Measurements from ENCODE around the gene POLDIP2. TPM values are rescaled to one million over a fixed set of nuclear protein-coding genes. Genes with fewer than 3 reads are reported as not detected.

Gene POLDIP2
- total RNA-seq, 1 donor, result 82.9 TPM

DNA sequence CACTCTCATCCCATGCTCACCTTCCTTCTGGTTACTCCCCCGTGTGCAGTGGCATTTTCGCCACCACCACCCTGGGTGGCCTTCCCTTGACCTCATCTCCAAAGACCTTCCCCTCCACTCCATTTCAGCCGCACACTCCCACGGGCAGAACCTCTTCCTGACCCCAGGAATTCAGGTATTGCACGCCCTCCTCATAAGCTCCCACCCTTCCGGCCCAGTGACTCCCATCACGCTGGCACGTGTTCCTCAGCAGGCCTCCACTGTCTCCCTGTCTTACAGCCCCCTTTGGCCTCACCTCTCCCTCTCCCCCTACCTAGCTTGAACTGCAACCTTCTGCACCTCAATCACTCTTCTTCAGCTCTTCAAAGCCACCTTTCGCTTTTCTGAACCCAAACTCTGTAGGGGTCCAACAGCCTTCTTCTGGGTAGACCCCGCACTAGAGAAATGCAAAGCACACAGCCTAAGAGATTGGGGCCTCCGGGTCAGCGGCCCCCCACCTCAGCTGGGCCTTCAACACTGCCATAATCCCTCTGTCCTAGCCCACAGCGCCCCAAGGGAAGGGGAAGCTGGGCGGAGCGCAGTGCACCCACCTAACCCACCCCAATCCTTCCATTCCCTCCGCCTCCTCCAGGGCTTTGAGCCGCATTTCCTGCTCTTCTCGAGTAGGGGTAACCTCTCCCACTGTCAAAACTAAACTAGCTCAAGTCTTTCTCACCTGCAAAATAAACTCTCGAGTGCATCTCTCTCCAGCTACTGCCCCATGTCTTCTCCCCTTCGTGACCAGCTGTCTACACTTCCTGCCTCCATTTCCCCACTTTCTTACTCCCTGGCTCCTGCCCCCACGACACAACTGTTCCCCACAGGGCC, 40.0 kb downstream of the POLDIP2 start:
- no peak for TF ChIP-seq CTCF (IDR thresholded peaks at IDR 0.05; ENCODE audit: extremely low read depth, low read depth, low read length)
- Histone ChIP-seq H3K9me3 (ENCODE audit: low read depth, low read length) (no peaks in the 10 kb centered on the region), H4K20me1 (ENCODE audit: insufficient read depth, low read length) (no peaks in the 10 kb centered on the region), H3K4me2 (ENCODE audit: insufficient read depth, low read length) (no peak overlapping the region), H3K36me3 (ENCODE audit: insufficient read depth, low read length) (no peaks in the 10 kb centered on the region), H3K79me2 (ENCODE audit: insufficient read depth, low read length) (peaks cover 16% of the 10 kb centered on the region), H3K4me1 (ENCODE audit: insufficient read depth, low read length) (peaks cover 23% of the 10 kb centered on the region), H3K4me3 (ENCODE audit: insufficient read depth, low read length) (no peak overlapping the region), H3K27ac (ENCODE audit: low read depth, low read length) (no peak overlapping the region), H3K27me3 (ENCODE audit: insufficient read depth, low read length) (no peaks in the 10 kb centered on the region), H2AFZ (ENCODE audit: low read length) (peak overlapping the region; percentile 96)
- DNase-seq (ENCODE audit: insufficient read length, low spot score, missing footprints), result no peak

DNA sequence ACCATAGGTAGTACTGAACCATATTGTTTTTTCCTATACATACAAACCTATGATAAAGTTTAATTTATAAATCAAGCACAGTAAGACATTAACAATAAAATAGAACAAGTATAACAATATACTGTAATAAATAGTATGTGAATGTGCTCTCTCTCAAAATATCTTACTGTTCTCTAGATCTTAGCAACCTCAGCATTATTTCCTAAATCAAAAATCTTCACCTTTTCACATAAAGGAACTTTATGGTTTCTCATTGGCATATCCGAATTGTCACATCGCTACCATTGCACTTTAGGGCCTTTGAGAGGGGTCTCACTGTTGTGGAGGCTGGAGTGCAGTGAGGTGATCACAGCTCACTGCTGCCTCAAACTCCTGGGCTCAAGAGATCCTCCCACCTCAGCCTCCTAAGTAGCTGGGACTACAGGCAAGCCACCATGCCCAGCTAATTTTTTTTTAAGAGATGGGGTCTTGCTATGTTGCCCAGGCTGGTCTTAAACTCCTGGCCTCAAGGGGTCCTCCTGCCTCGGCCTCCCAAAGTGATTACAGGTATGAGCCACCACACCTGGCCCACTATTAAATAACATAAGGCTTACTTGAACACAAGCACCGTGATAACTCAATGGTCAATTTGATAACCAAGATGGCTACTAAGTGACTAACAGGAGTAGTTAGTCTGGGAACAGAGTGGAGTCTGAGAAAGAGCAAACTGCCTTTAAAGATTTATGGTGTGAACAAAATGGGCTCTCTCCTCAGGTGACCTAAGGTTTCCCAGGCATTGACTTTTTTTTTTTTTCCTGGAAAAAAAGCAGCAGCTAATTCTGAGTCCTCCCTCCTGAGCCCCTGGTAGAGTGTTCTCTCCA, 41.3 kb downstream of the POLDIP2 start:
- DNase-seq (ENCODE audit: insufficient read length, low spot score, missing footprints), result no peak
- H3K9me3 ChIP-seq (ENCODE audit: low read depth, low read length), result no peaks in the 10 kb centered on the region
- no peak overlapping the region for H3K4me3 ChIP-seq (ENCODE audit: insufficient read depth, low read length)
- peaks cover 23% of the 10 kb centered on the region for H3K4me1 ChIP-seq (ENCODE audit: insufficient read depth, low read length)
- TF ChIP-seq CTCF (IDR thresholded peaks at IDR 0.05; ENCODE audit: extremely low read depth, low read depth, low read length), result no peak
- H4K20me1 ChIP-seq (ENCODE audit: insufficient read depth, low read length), result no peaks in the 10 kb centered on the region
- no peaks in the 10 kb centered on the region for H3K27me3 ChIP-seq (ENCODE audit: insufficient read depth, low read length)
- H2AFZ ChIP-seq (ENCODE audit: low read length), result no peak overlapping the region
- H3K4me2 ChIP-seq (ENCODE audit: insufficient read depth, low read length), result no peak overlapping the region
- H3K79me2 ChIP-seq (ENCODE audit: insufficient read depth, low read length), result peaks cover 12% of the 10 kb centered on the region
- no peaks in the 10 kb centered on the region for H3K36me3 ChIP-seq (ENCODE audit: insufficient read depth, low read length)
- H3K27ac ChIP-seq (ENCODE audit: low read depth, low read length), result no peak overlapping the region

DNA sequence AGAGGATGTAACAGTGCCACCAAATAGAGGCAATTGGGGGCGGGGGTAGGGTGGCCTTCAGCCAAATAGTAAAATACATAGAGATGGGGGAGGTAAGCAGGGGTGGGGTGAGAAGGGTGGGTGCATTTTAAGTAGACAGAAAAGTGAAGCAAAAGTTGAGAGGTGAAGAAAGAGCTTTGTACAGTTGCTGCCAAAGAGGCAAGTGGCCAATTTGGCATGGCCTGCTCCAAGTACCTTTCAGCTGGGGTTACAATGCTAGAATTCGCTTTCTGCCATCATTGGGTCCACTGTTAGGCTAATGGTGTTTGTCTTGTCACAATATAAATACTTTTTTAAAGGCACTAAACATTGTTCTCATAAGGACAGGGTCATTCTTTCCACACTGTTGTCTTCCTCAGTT, 43.5 kb downstream of the POLDIP2 start:
- H3K4me1 ChIP-seq (ENCODE audit: insufficient read depth, low read length), result peaks cover 8% of the 10 kb centered on the region

More for the DNA sequence above, 43.5 kb downstream of the POLDIP2 start:
- H3K4me3 ChIP-seq (ENCODE audit: insufficient read depth, low read length), result no peak overlapping the region
- no peaks in the 10 kb centered on the region for H3K9me3 ChIP-seq (ENCODE audit: low read depth, low read length)
- no peaks in the 10 kb centered on the region for H3K79me2 ChIP-seq (ENCODE audit: insufficient read depth, low read length)
- no peaks in the 10 kb centered on the region for H3K27me3 ChIP-seq (ENCODE audit: insufficient read depth, low read length)
- no peaks in the 10 kb centered on the region for H4K20me1 ChIP-seq (ENCODE audit: insufficient read depth, low read length)
- no peaks in the 10 kb centered on the region for H3K36me3 ChIP-seq (ENCODE audit: insufficient read depth, low read length)
- no peak overlapping the region for H3K27ac ChIP-seq (ENCODE audit: low read depth, low read length)
- no peak overlapping the region for H3K4me2 ChIP-seq (ENCODE audit: insufficient read depth, low read length)
- H2AFZ ChIP-seq (ENCODE audit: low read length), result no peak overlapping the region
- no peak for TF ChIP-seq CTCF (IDR thresholded peaks at IDR 0.05; ENCODE audit: extremely low read depth, low read depth, low read length)
- DNase-seq (ENCODE audit: insufficient read length, low spot score, missing footprints), result no peak
